HTR-8/SVneo (cell line): ENCODE results near the gene SLC25A41.
"Not testable (repeated sequence)": the region's sequence is repeated elsewhere in the genome, so short reads cannot be mapped to it uniquely, and the experiment has no call there.

ENCODE experiments used
- DNase-seq: peaks from one replicate; pipeline ENCODE4 v3.0.0; 2011; ENCODE audit warnings: low spot score, mixed read lengths; ENCODE audit not compliant: insufficient read length
- FAIRE-seq: peaks from 2 replicates; lab custom pipeline; 2011; peaks lifted over from hg19 to GRCh38; lab: Jason Lieb, UNC

SLC25A41 gene

GRCh38 chr19:6431891-6432290 lies 1.7 kb downstream of the SLC25A41 start:
- no peak for DNase-seq
- FAIRE-seq = no peak

- FAIRE-seq (no peak), DNase-seq (no peak)
Measured at GRCh38 chr19:6429419-6430221, 3.9 kb downstream of the SLC25A41 start.

GRCh38 chr19:6428692-6429418 lies 4.7 kb downstream of the SLC25A41 start:
- not testable (repeated sequence) for FAIRE-seq, DNase-seq

GRCh38 chr19:6427131-6427530 lies 6.4 kb downstream of the SLC25A41 start:
- FAIRE-seq = no peak
- DNase-seq = no peak

GRCh38 chr19:6425732-6426620 lies 7.6 kb downstream of the SLC25A41 start:
- FAIRE-seq (no peak), DNase-seq (no peak)

- DNase-seq (peak; percentile 99), FAIRE-seq (peak; percentile 99)
Measured at GRCh38 chr19:6424939-6425731, 8.4 kb downstream of the SLC25A41 start.

GRCh38 chr19:6424195-6424938 lies 9.2 kb downstream of the SLC25A41 start, which contains the start of gene KHSRP:
TSS of gene KHSRP (minus strand) at chr19:6424811. CDS start at chr19:6424701, 110 bp downstream.
- DNase-seq (peak; percentile 99), FAIRE-seq (peak; percentile 67)

- DNase-seq = peak; percentile 60
- no peak for FAIRE-seq
Measured at GRCh38 chr19:6423499-6424194, 9.9 kb downstream of the SLC25A41 start.

GRCh38 chr19:6421075-6422014 lies 12.2 kb downstream of the SLC25A41 start:
- FAIRE-seq = no peak
- no peak for DNase-seq

- DNase-seq (no peak), FAIRE-seq (no peak)
Measured at GRCh38 chr19:6418562-6418932, 15.0 kb downstream of the SLC25A41 start.

GRCh38 chr19:6417713-6418561 lies 15.6 kb downstream of the SLC25A41 start:
- DNase-seq = no peak
- peak; percentile 28 for FAIRE-seq

GRCh38 chr19:6416658-6417405 lies 16.7 kb downstream of the SLC25A41 start:
- FAIRE-seq = no peak

GRCh38 chr19:6415591-6416190 lies 17.9 kb downstream of the SLC25A41 start:
- DNase-seq = no peak
- FAIRE-seq = no peak

More at GRCh38 chr19:6416658-6417405, 16.7 kb downstream of the SLC25A41 start:
- no peak for DNase-seq

GRCh38 chr19:6414793-6415590 lies 18.6 kb downstream of the SLC25A41 start:
- FAIRE-seq (no peak), DNase-seq (no peak)
